LNCaP clone FGC (cell line): Measurements from ENCODE around the gene PGS1.
"Not testable (repeated sequence)": the region's sequence is repeated elsewhere in the genome, so short reads cannot be mapped to it uniquely, and the experiment has no call there.

Experiments used
- DNase-seq: peaks from one replicate; pipeline ENCODE4 v3.0.0-alpha.2; 2011; ENCODE audit warnings: low read depth
- H3K4me3 ChIP-seq: 2 replicates; pipeline ENCODE4 v1.5.1; 2011; ENCODE audit warnings: mild to moderate bottlenecking, low read depth, low read length, control low read depth
- CTCF ChIP-seq: IDR thresholded peaks from 2 replicates; pipeline ENCODE4 v1.5.1; 2012; ENCODE audit warnings: mild to moderate bottlenecking; ENCODE audit not compliant: control insufficient read depth, insufficient read depth; ENCODE audit errors: extremely low read depth

The PGS1 gene

GRCh38 chr17:78462148-78462547, 83.7 kb downstream of the PGS1 start:
- no peak for DNase-seq
- TF ChIP-seq CTCF = no peak
- no peak overlapping the region for H3K4me3 ChIP-seq

DNA sequence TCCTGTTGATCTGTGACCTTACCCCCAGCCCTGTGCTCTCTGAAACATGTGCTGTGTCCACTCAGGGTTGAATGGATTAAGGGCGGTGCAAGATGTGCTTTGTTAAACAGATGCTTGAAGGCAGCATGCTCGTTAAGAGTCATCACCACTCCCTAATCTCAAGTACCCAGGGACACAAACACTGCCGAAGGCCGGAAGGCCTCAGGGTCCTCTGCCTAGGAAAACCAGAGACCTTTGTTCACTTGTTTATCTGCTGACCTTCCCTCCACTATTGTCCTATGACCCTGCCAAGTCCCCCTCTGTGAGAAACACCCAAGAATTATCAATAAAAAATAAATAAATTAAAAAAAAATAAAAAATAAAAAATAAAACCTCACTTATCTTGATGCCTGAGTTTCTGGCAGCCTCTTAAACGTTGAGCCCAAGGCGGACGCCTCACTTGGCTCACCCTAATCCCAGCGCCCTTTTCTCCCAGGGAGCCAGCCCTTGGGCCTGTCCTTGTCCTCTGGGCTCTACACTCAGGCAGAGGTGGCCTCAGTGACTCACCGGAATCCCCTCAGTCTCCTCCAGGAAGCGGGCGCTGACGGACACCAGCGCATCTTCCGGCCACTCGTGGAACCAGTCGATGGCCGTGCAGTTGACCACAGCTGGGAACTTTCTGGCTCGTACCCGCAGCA, 87.8 kb downstream of the PGS1 start:
- not testable (repeated sequence) for DNase-seq, H3K4me3 ChIP-seq

- no peak for TF ChIP-seq CTCF
- H3K4me3 ChIP-seq = no peak overlapping the region
- no peak for DNase-seq
Observed at GRCh38 chr17:78466786-78467715, 88.6 kb downstream of the PGS1 start.

DNA sequence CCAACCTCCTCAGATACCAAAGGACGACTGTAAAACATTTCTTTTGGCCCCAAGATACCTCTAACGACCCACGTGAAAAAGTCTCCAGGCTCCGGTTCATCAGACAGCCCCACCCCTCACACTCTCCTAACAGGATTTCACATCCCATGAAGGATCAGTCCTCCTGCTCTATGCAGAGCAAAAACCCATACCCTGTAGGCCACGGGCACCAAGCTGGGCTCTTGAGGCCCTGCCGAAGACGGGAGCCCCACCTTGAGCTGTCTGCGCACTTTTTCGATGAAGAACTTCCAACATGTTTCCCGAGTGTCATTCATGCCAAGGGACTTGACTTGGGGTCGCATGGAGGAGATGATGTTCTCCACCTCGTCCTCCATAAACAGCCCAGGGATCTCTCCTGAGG, 89.9 kb downstream of the PGS1 start:
- DNase-seq = no peak
- no peak overlapping the region for H3K4me3 ChIP-seq
- no peak for TF ChIP-seq CTCF

DNA sequence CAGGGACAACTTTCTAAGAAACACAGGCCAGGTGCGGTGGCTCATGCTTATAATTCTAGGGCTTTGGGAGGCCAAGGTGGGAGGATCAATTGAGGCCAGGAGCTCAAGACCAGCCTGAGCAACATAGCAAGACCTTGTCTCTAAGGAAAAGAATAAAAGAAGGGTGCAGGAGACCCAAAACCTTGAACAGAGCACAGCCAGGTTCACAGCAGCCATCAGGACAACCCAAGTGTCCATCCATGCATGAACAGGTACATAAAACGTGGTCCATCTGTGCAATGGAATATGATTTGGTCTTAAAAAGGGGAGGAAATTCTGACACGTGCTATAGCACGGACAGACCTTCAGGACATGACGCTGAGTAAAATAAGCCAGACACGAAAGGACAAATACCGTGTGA, 91.0 kb downstream of the PGS1 start:
- DNase-seq = no peak
- no peak overlapping the region for H3K4me3 ChIP-seq
- TF ChIP-seq CTCF = no peak

- no peak overlapping the region for H3K4me3 ChIP-seq
- no peak for DNase-seq
- TF ChIP-seq CTCF = no peak
Observed at GRCh38 chr17:78471635-78472034, 93.2 kb downstream of the PGS1 start.

GRCh38 chr17:78472035-78472905, 93.8 kb downstream of the PGS1 start:
- no peak for TF ChIP-seq CTCF
- no peak overlapping the region for H3K4me3 ChIP-seq
- DNase-seq = no peak
